ENCODE data around the gene DNER. TPM values are rescaled to one million over a fixed set of nuclear protein-coding genes. Genes with fewer than 3 reads are reported as not detected.

The DNER gene
- total and polyA plus RNA-seq, 2 of the 4 experiments (the other 2 are of a cell fraction) = under 0.01 to 0.14 TPM

DNA sequence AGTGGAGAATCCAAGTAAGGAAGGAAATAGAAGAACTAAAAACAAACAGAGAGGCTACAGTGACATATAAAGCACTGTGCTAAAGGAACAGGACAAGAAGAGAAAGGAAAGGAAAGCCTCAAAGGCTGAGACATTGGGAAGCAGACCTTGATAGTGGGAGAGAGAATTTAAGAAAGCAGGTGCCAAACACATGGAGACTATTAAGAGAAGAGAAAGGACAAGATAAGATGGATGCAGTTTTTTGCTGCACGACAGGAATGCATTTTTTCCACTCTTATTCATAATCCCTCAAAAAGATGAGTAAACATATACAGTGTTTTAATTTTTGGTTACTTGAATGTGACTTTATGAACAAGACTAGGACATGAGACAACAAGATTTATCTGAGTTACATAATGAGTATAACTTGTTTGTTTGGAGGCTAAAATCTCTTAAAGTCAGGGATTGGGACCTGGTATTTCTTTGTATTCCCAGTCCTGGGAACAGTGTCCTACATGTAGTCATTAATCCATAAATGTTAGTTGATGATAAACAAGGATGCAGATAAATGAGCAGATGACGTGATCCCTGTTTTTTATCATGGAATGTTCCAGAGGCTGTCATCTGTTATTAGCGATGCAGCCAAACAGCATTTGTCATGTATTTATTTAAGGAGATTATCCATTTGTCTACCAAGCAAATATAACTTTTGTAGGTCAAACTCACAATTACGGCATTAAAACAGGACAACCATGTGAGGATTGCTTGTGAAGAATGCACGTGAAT, 141.7 kb downstream of the DNER start:
- WGBS, 2 experiments (ENCODE audit: extremely low coverage in 2 of 2, insufficient read length in 1 of 2) = no CpG with 5 or more reads among the region's 5 CpGs
- dilution Hi-C loops (cut with HindIII; ENCODE audit: low sequenced_read_pairs, unreplicated experiment) = no loop called here
- H3K36me3 ChIP-seq (ENCODE audit: control insufficient read depth, insufficient read depth, low read length) = no peaks in the 10 kb centered on the region
- in situ Hi-C loops (cut with MboI; ENCODE audit: low sequenced_read_pairs) = no loop called here
- H3K56ac ChIP-seq (ENCODE audit: extremely low read depth, insufficient read depth, low read length) = no peak overlapping the region
- no peak overlapping the region for H3K18ac ChIP-seq (ENCODE audit: low read depth, low read length)
- H2BK5ac ChIP-seq (ENCODE audit: low read depth, low read length, poor library complexity, severe bottlenecking) = no peak overlapping the region
- peaks cover 5% of the 10 kb centered on the region for H3K9me3 ChIP-seq (ENCODE audit: control insufficient read depth, insufficient read depth, low read length)
- no peak for DNase-seq
- H2BK15ac ChIP-seq (ENCODE audit: low read depth, low read length) = no peak overlapping the region
- no peaks in the 10 kb centered on the region for H3K9me1 ChIP-seq (ENCODE audit: insufficient read depth, low read length)
- BruUV-seq (replicated peaks) = no TSS peak
- no peak overlapping the region for H3K14ac ChIP-seq (replicated peaks; ENCODE audit: low read depth, low read length)
- H2AK5ac ChIP-seq (ENCODE audit: low read depth, low read length) = no peak overlapping the region
- no peak overlapping the region for H2BK120ac ChIP-seq (ENCODE audit: low read depth, low read length)
- H4K5ac ChIP-seq (ENCODE audit: low read depth, low read length) = no peak overlapping the region
- ChIA-PET POLR2A (ENCODE audit: unreplicated experiment) (no interaction called here), CTCF (no interaction called here)
- H3K4ac ChIP-seq (ENCODE audit: low read depth, low read length) = no peak overlapping the region
- H4K91ac ChIP-seq (ENCODE audit: insufficient read depth, low read depth, low read length) = no peak overlapping the region
- H2BK20ac ChIP-seq (ENCODE audit: low read depth, low read length) = no peak overlapping the region
- no peaks in the 10 kb centered on the region for H3K79me1 ChIP-seq (ENCODE audit: low read depth in 1 of 2, low read length in 2 of 2)
- no peak overlapping the region for H2AFZ ChIP-seq (replicated peaks; ENCODE audit: low read length, poor library complexity)
- no peak overlapping the region for H3K4me3 ChIP-seq (ENCODE audit: insufficient read depth, low read depth, low read length)
- no peaks in the 10 kb centered on the region for H4K20me1 ChIP-seq (ENCODE audit: insufficient read depth, low read length)
- H3K9ac ChIP-seq (ENCODE audit: low read depth, low read length) = no peak overlapping the region
- H4K8ac ChIP-seq (ENCODE audit: low read depth in 2 of 2, low read length in 2 of 2) = no peak overlapping the region
- no peaks in the 10 kb centered on the region for H3K4me1 ChIP-seq (ENCODE audit: control insufficient read depth, insufficient read depth, low read length)
- no peak for ATAC-seq (ENCODE audit: low read depth)
- no peak overlapping the region for H3K27ac ChIP-seq (ENCODE audit: insufficient read depth, low read length)
- no peak overlapping the region for H3K4me2 ChIP-seq (ENCODE audit: low read depth, low read length)
- H3K27me3 ChIP-seq (ENCODE audit: control insufficient read depth, insufficient read depth, low read length) = no peaks in the 10 kb centered on the region
- TF ChIP-seq CHD1 (IDR thresholded peaks at IDR 0.05; ENCODE audit: low read depth, low read length) (no peak), RFX5 (IDR thresholded peaks at IDR 0.05; ENCODE audit: low read depth, low read length) (no peak), CTCF (conservative IDR thresholded peaks at IDR 0.05; ENCODE audit: low read depth, low read length) (no peak)
- H3K23ac ChIP-seq (ENCODE audit: low read depth, low read length) = no peak overlapping the region
- H2AK9ac ChIP-seq (replicated peaks; ENCODE audit: low read depth, low read length, poor library complexity) = no peak overlapping the region
- intact Hi-C loops (cut with micrococcal nuclease) = no loop called here

Data from IMR-90 (cell line).